ENCODE data around the gene EVC2. TPM values are rescaled to one million over a fixed set of nuclear protein-coding genes. Genes with fewer than 3 reads are reported as not detected.

Gene EVC2
- total RNA-seq, 2 experiments from 2014 or later, result 3.4 TPM; not detected in 1

DNA sequence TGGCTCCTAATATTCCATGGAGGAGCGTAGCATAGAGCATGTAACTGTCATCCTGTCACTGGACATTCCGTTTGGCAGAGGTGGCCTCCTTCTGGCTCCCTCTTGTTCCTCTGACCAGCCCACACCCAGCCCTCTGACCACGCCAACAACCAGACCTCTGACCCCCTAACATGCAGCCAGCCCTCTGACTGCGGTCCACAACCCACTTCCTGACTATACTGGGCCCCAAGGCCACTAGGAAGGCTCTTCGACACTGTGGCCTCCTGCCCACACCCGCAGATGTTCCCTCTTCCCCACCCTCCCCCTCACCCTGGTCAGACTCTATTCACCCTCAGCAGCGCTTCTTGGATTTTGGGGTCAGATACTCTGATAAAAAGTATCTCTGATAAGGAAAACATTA is 141.4 kb downstream of the EVC2 start:
- ChIA-PET CTCF (ENCODE audit: unreplicated experiment) (no interaction called here), POLR2A (no interaction called here)
- Histone ChIP-seq H3K9me3 (ENCODE audit: low read length) (no peaks in the 10 kb centered on the region), H3K4me2 (ENCODE audit: low read length) (no peak overlapping the region), H2AFZ (ENCODE audit: low read length) (no peak overlapping the region), H3K9me2 (ENCODE audit: insufficient read depth, low read length) (no peaks in the 10 kb centered on the region), H3K4me1 (ENCODE audit: insufficient read depth, low read length, poor library complexity, severe bottlenecking) (no peaks in the 10 kb centered on the region), H3K36me3 (ENCODE audit: insufficient read depth, low read length) (no peaks in the 10 kb centered on the region), H3K27ac (ENCODE audit: low read depth, low read length, poor library complexity, severe bottlenecking) (no peak overlapping the region), H3K79me2 (ENCODE audit: insufficient read depth, low read depth, low read length) (no peaks in the 10 kb centered on the region), H4K20me1 (ENCODE audit: insufficient read depth, low read length) (no peaks in the 10 kb centered on the region), H3K4me3 (ENCODE audit: low read depth, low read length, poor library complexity, severe bottlenecking) (no peak overlapping the region)
- no peak for DNase-seq (ENCODE audit: low spot score)
- no peak for TF ChIP-seq EZH2phosphoT487 (IDR thresholded peaks at IDR 0.05; ENCODE audit: borderline replicate concordance, low read depth, low read length)
- TF ChIP-seq, protein P1, sequence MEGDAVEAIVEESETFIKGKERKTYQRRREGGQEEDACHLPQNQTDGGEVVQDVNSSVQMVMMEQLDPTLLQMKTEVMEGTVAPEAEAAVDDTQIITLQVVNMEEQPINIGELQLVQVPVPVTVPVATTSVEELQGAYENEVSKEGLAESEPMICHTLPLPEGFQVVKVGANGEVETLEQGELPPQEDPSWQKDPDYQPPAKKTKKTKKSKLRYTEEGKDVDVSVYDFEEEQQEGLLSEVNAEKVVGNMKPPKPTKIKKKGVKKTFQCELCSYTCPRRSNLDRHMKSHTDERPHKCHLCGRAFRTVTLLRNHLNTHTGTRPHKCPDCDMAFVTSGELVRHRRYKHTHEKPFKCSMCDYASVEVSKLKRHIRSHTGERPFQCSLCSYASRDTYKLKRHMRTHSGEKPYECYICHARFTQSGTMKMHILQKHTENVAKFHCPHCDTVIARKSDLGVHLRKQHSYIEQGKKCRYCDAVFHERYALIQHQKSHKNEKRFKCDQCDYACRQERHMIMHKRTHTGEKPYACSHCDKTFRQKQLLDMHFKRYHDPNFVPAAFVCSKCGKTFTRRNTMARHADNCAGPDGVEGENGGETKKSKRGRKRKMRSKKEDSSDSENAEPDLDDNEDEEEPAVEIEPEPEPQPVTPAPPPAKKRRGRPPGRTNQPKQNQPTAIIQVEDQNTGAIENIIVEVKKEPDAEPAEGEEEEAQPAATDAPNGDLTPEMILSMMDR (conservative IDR thresholded peaks at IDR 0.05; ENCODE audit: low read length), result no peak
- intact Hi-C loops (cut with micrococcal nuclease; ENCODE audit: unreplicated experiment), result no loop called here
- no TSS peak for BruUV-seq (replicated peaks)

- H3K9me3 ChIP-seq (ENCODE audit: low read length), result no peaks in the 10 kb centered on the region
- no peak for DNase-seq (ENCODE audit: low spot score)
- BruUV-seq (replicated peaks), result no TSS peak
- intact Hi-C loops (cut with micrococcal nuclease; ENCODE audit: unreplicated experiment), result no loop called here
- H3K4me3 ChIP-seq (ENCODE audit: low read depth, low read length, poor library complexity, severe bottlenecking), result no peak overlapping the region
- no peak overlapping the region for H2AFZ ChIP-seq (ENCODE audit: low read length)
- POLR2A ChIA-PET, result no interaction called here
- H3K36me3 ChIP-seq (ENCODE audit: insufficient read depth, low read length), result no peaks in the 10 kb centered on the region
- TF ChIP-seq EZH2phosphoT487 (IDR thresholded peaks at IDR 0.05; ENCODE audit: borderline replicate concordance, low read depth, low read length), result no peak
- TF ChIP-seq, protein P1 (conservative IDR thresholded peaks at IDR 0.05; ENCODE audit: low read length), result no peak
- no peak overlapping the region for H3K4me2 ChIP-seq (ENCODE audit: low read length)
- H3K9me2 ChIP-seq (ENCODE audit: insufficient read depth, low read length), result no peaks in the 10 kb centered on the region
- no peaks in the 10 kb centered on the region for H4K20me1 ChIP-seq (ENCODE audit: insufficient read depth, low read length)
- no peaks in the 10 kb centered on the region for H3K4me1 ChIP-seq (ENCODE audit: insufficient read depth, low read length, poor library complexity, severe bottlenecking)
- H3K27ac ChIP-seq (ENCODE audit: low read depth, low read length, poor library complexity, severe bottlenecking), result no peak overlapping the region
- no peaks in the 10 kb centered on the region for H3K79me2 ChIP-seq (ENCODE audit: insufficient read depth, low read depth, low read length)
- CTCF ChIA-PET (ENCODE audit: unreplicated experiment), result no interaction called here
Observed at GRCh38 chr4:5566526-5566925, 141.8 kb downstream of the EVC2 start.

GRCh38 chr4:5563856-5564255 is 144.5 kb downstream of the EVC2 start:
- Histone ChIP-seq H3K9me2 (ENCODE audit: insufficient read depth, low read length) (no peaks in the 10 kb centered on the region), H3K4me2 (ENCODE audit: low read length) (no peak overlapping the region), H2AFZ (ENCODE audit: low read length) (no peak overlapping the region), H3K27ac (ENCODE audit: low read depth, low read length, poor library complexity, severe bottlenecking) (no peak overlapping the region), H3K79me2 (ENCODE audit: insufficient read depth, low read depth, low read length) (no peaks in the 10 kb centered on the region), H3K4me1 (ENCODE audit: insufficient read depth, low read length, poor library complexity, severe bottlenecking) (no peaks in the 10 kb centered on the region), H3K9me3 (ENCODE audit: low read length) (no peaks in the 10 kb centered on the region), H3K4me3 (ENCODE audit: low read depth, low read length, poor library complexity, severe bottlenecking) (no peak overlapping the region), H3K36me3 (ENCODE audit: insufficient read depth, low read length) (no peaks in the 10 kb centered on the region), H4K20me1 (ENCODE audit: insufficient read depth, low read length) (no peaks in the 10 kb centered on the region)
- ChIA-PET CTCF (ENCODE audit: unreplicated experiment) (no interaction called here), POLR2A (no interaction called here)
- TF ChIP-seq EZH2phosphoT487 (IDR thresholded peaks at IDR 0.05; ENCODE audit: borderline replicate concordance, low read depth, low read length), result no peak
- TF ChIP-seq, protein P1 (conservative IDR thresholded peaks at IDR 0.05; ENCODE audit: low read length), result no peak
- DNase-seq (ENCODE audit: low spot score), result no peak
- BruUV-seq (replicated peaks), result no TSS peak
- intact Hi-C loops (cut with micrococcal nuclease; ENCODE audit: unreplicated experiment), result no loop called here
